Fibroblast of mammary gland (primary cell): Measurements from ENCODE around the gene TMED3.

ENCODE experiments used
- DNase-seq: peaks from one replicate; pipeline ENCODE4 v3.0.0-alpha.2; 2010; ENCODE audit warnings: low read depth
- H3K4me3 ChIP-seq: 2 replicates; pipeline ENCODE4 v1.5.1; 2011; ENCODE audit warnings: low read depth, mild to moderate bottlenecking, low read length, moderate library complexity; ENCODE audit not compliant: control insufficient read depth
- CTCF ChIP-seq: conservative IDR thresholded peaks from 2 replicates; pipeline ENCODE4 v1.5.1; 2011; ENCODE audit warnings: low read depth, low read length, inconsistent platforms; ENCODE audit not compliant: control insufficient read depth, insufficient read depth

Gene TMED3

GRCh38 chr15:79310985-79311900 is at the start of gene TMED3:
TMED3 (plus strand) TSS chr15:79311112; CDS start chr15:79311250, 138 bp downstream.
- H3K4me3 ChIP-seq, result peak within 1 kb of the TSS; percentile 94
- TF ChIP-seq CTCF, result no peak
- peak; percentile 81 for DNase-seq

GRCh38 chr15:79261836-79262235 is 49.1 kb upstream of the TMED3 start:
- no peak overlapping the region for H3K4me3 ChIP-seq
- TF ChIP-seq CTCF, result no peak
- DNase-seq, result no peak

- H3K4me3 ChIP-seq, result no peak overlapping the region
- no peak for DNase-seq
Observed at GRCh38 chr15:79265167-79265566, 45.7 kb upstream of the TMED3 start.

GRCh38 chr15:79265987-79266579 is 44.8 kb upstream of the TMED3 start:
- no peak for DNase-seq
- H3K4me3 ChIP-seq, result no peak overlapping the region
- no peak for TF ChIP-seq CTCF

More at GRCh38 chr15:79265167-79265566, 45.7 kb upstream of the TMED3 start:
- no peak for TF ChIP-seq CTCF

- DNase-seq, result no peak
- TF ChIP-seq CTCF, result no peak
Observed at GRCh38 chr15:79282371-79283251, 28.3 kb upstream of the TMED3 start, which contains the start of gene ANKRD34C. ANKRD34C (plus strand) TSS chr15:79282722; CDS start chr15:79293285, 10,563 bp downstream.

More at GRCh38 chr15:79282371-79283251, 28.3 kb upstream of the TMED3 start, which contains the start of gene ANKRD34C:
- no peak within 1 kb of the TSS for H3K4me3 ChIP-seq
